GM19328 (cell line): ENCODE measurements around the gene CTDSPL.
"Not testable (repeated sequence)": the region's sequence is repeated elsewhere in the genome, so short reads cannot be mapped to it uniquely, and the experiment has no call there.

ENCODE experiments used
- ATAC-seq: cut with Tn5 transposase; IDR thresholded peaks from one replicate; pipeline ENCODE4 v1.9.1; 2021; ENCODE audit warnings: mild to moderate bottlenecking, moderate library complexity; ENCODE audit not compliant: unreplicated experiment

The CTDSPL gene

DNA sequence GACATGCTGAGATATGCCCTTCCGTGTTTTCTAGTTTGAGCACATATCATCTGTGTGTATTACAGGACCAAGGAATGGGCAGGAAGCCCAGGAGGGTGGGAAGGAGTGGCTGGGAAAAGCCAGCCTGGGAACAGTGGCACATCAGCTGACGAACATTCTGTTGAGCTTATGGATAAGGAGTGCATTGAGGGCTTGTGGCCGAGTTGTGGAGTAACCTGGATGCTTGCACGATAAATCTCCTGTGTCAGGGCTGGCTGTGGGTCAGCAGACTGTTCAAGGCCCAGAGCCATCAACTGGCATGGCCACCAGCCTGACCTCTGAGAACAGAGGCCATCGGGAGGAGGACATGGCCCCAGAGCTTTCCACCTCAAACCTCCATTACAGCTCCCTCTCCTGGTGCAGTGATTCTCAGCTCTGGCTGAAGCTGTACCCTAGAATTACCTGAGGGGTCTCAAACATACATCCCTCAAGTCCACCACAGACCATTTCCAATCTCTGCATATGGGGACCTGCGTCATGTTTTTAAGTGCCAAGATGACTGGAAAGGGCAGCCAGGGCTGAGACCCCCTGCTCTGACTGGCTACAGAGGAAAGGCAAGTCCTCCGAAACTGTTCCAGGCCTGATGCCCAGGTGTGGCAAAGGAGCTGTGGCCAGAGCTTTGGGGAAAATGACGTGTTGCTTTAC lies 124.1 kb downstream of the CTDSPL start:
- ATAC-seq = no peak

DNA sequence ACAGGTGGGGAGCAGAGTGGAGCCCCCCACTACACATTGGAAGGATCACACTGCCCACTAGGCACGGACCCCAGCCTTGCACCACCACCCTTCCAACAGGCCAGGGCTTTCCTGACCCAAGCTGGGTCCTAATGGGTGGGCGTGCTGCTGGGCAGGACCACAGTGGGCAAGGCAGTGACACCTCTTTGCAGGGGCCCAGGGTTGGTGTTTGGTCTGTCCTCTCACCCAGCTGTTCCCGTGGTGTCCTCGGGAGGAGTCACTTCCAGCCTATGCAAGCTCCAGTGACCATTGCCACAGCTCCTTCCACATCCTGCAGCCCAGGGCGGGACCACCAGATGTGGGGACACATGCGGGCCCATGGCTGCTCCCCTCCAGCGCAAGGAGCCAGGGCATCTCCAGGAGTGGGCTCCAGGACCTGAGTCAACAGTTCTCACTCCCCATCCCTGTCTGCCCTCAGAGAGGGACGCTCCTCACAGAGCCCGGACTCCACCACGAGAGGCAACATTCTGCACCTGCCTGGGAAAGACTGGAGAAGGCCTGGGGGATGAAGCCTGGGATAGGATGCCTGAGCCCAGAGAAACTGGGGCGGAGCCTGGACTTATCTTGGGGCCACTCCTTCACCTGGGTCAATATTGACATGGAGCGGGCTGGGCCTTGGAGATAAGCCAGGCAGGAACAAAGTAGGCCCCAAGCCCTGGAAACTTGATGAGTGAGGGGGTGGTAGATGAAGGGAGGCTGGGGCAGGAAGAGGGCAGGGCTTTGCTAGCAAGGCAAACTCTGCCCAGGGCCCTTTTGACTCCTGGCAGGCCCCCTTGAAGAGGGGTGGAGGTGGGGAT lies 125.0 kb downstream of the CTDSPL start:
- no peak for ATAC-seq

DNA sequence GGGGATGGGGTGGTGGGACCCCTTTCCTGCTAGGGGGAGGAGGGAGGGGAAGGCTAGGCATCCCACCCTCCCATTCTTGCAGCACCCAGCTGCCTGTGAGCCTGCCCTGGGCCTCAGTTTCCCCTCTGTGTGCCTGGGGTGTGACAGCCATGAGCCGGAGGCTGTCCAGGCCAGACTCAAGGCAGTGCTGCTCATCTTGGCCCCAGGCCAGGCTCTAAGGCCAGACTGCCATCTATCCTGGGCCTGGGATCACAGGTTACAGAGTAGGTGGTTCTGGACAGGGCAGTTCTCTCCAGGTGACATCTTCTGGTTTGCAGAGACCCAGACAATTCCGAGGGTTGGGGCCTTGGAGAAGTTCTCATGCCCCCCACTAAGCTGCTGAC lies 125.6 kb downstream of the CTDSPL start:
- no peak for ATAC-seq

DNA sequence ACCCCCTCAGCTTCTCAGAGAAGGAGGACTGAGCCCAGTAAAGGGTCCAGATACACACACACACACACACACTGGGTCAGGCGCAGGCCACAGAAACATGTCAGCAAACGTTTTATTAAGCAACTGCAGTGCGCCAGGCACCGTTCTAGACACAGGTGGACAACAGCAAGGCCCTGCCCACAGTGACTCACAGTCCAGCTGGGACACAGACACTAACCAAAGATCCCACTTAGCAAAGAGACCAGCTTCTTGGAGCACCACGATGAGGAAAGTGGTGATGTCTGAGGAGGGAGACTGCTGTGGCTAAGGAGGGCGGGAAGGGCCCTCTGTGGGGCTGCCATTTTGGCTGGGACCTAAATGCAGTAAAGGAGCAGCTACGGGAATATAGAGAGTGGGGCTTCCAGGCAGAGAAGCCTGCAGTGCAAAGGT lies 126.1 kb downstream of the CTDSPL start:
- ATAC-seq = no peak

DNA sequence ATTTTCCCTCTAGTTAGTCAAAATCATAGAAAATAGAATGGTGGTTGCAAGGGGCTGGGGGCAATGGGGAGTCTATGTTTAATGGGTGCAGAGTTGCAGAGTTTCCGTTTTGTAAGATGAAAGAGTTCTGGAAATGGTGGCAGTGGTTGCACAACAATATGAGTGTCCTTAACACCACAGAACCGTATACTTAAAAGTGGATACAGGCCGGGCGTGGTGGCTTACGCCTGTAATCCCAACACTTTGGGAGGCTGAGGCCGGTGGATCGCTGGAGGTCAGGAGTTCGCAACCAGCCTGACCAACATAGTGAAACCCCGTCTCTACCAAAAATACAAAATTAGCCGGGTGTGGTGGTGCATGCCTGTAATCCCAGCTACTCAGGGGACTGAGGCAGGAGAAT lies 126.7 kb downstream of the CTDSPL start:
- not testable (repeated sequence) for ATAC-seq

DNA sequence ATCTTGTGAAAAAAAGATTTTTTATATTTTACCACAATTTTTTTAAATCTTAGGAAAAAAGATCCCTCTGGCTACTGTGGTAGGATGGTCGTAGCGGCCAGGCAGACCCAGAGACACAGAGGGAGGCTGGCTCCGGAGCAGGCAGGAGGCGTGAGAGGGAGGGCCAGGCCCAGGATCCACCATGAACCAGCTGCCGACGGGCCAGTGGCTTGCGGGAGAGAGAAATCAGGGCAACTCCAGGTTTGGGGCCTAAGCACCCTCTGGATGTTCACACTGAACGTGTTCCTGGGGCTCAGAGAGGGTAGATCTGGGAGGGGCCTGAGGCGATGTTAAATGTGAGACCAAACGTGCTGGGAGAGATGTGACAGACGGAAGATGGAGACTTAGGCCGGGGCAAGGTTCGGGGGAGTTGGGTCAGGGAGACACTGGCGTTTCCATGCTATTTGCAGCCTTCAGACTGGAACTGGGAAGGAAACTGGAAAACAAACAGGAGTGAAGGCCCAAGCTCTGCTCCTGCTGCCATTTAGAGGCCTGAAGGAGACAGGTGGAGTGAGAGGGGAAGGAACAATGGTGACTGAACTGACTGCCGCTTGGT lies 127.3 kb downstream of the CTDSPL start:
- no peak for ATAC-seq

DNA sequence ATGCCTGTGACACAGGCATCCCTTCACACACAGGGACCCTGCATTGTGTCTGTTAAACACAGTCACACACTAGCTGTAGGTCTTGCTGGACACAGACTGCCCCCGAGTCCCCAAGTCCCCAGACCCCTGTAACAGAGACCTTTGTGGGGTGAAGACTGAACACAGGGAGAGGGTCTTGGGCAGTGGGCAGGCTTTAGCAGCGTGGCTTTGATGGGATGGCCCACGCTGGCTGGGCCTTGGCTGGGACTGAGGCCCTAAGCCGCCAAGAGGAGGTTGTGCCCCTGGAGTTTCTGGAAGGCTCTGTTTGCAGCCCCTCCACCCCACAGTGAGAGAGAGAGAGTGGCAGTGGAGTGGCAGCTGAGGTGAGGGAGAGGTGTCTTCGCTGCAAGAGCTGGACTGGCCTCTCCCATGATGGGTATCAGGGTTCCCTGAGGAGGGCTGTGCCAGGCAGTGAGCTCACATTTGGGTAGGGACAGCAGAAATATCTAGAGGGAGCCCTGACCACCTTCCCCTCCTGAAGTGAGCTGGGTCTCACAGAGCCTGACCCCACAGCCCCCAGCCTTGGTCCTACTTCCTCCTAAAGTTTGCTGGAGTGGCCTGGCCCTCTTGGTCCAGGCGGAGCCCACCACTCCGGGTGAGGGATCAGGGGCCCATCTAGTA lies 128.3 kb downstream of the CTDSPL start:
- ATAC-seq = no peak

DNA sequence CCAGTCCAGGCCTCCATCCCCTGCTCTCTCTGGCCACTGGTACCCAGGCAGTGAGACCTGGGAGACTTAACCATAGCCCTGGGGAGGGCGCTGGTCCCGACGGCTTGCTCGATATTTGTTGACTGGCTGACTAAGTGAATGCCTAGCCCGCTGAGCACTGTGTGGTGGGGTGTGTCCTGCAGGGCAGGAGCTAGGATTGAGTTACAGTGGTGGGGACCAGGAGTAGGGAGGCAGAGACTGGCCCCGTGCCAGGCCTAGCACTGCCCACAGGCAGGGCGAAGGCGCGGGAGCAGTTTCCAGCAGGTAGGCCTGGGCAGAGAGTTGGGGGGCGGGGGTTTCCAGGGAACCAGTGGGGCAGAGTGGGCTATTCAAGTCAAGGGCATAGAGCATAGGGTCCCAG lies 128.8 kb downstream of the CTDSPL start, which contains the start of gene VILL:
Gene VILL (plus strand): TSS at position 260 of the 400 bp plus-strand sequence. CDS start 2,887 bp downstream, outside the sequence.
- no peak for ATAC-seq

DNA sequence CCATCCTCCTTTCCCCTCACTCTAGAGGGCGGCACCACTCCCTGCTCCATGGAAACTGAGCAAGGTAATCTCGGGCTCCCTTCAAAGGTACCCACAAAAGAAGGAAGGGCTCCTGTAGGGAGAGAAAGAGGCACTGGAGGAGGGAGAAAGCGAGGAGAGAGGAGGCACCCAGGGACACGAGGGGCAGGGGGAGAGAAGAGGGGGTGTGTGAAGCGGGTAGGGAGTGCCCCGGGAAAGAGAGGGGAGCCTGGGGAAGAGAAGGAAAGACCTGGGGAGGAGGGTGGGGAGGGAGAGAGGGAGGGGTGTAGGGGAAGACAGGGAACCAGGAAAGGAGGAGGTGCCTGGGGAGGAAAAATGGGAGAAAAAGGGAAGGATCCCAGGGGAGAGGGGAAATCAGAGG lies 129.4 kb downstream of the CTDSPL start:
- no peak for ATAC-seq

DNA sequence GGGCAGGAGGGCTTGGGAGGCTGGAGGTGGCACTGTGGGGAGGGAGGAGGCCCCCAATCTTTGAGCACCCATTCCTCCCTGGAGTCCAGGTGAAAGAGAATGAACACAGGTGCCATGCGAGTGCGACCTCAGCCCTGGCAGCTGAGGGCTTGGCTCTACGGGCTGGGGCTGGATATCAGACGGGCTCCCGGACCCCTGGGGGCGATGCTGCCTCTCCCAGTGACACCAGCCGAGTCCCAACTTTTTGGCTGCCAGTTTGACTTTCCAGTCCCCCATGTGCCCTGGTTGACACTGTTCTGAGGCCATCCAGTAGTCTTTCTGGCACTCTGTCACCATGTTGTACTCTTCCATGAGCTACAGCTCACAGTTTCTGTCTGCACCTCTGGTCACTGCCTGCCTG lies 130.1 kb downstream of the CTDSPL start:
- ATAC-seq = no peak

DNA sequence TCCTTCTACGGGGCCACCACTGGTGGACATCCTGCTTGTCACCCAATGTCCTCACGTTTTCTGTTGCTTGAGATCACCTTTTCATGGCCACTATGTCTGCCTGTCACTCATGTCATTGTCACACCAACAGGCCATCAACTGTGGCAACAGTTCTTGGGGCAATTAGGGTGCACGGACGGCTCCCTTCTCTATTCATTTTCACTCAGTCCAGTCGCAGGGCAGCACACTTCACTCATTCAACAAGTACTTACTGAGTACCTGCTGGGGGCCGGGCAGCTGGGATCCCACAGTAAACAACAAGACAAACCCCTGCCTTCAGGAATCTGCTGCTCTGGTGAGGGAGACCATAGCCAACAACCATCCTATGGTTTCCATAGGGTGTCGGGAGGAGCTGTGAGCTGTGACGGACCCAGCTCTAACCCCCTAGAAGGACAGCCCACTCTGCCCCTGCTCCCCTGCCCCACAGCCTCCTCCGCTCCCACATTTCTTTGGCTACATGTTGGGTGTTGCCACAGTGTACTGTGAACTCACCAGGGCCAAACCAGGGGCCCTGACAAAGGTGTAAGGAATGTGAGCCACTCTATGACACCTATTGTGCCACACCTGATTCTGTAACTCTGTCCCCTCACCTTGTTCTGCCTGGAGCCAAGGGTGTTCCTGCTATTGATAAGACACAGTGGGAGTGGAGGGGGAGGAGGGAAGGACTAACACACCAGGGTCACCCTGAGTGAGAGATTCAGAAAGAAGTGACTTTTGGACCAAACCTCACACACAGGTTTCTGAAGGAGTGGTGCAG lies 130.8 kb downstream of the CTDSPL start:
- no peak for ATAC-seq

DNA sequence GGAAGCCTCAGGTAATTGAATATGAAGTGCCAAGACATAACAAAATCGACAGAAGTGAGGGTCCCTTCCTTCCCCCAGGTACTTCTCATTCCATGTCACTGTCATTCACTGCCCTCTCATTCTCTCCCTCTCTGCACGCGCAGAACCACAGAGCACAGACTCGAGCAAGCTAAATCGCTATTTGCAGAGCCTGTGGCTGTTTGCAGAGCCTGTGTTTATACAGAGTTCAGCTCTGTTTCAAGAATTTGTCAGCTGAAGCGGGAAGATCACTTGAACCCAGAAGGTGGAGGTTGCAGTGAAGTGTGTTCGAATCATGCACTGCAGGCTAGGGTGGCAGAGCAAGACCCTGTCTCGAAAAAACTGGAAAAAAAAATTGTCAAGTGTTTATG lies 131.4 kb downstream of the CTDSPL start:
- no peak for ATAC-seq

DNA sequence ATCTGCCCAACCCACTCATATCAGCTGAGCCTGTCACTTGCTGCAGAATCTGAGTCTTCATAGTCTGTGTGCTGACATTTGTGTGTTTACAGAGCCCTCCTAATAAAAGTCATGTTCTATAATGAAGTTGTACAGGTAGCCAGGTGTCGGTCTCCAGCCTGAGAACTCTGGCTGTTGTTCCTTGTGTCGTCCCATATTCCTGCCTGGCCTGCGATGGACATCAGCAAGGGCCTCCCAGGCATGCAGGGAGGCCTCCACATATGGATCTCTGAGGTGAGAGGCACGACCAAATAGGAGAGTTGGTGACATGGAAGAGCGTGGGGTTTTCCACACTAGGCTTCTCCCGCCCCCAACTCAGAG lies 131.8 kb downstream of the CTDSPL start:
- no peak for ATAC-seq

DNA sequence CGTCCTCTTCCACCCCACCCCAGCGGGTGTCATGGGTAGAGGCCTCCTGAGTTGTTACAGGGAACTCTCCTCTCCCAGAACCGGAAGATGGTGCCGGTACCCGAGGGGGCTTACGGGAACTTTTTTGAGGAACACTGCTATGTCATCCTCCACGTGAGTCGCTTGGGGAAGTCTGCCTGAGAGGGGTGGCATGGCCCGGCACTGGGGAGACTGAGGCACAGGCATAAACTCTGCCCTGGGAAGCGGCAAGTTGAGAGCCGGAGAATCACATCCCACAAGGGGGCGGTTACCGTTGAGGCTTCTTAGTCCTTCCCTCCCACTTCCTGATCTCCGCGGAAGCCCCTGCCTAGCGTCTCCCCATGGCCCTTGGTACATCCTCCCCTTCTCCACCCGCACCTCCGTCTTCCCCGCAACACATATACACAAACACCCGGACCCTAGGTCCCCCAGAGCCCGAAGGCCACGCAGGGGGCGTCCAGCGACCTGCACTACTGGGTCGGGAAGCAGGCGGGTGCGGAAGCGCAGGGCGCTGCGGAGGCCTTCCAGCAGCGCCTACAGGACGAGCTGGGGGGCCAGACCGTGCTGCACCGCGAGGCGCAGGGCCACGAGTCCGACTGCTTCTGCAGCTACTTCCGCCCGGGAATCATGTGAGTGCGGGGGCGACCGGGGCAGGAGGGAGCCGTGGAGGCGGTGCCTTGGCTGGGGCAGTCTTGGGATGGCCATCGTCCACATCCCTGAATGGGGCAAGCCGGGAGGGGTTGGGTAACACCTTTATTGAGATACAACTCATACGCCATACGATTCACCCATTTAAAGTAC lies 132.3 kb downstream of the CTDSPL start:
- peak; percentile 53 for ATAC-seq

DNA sequence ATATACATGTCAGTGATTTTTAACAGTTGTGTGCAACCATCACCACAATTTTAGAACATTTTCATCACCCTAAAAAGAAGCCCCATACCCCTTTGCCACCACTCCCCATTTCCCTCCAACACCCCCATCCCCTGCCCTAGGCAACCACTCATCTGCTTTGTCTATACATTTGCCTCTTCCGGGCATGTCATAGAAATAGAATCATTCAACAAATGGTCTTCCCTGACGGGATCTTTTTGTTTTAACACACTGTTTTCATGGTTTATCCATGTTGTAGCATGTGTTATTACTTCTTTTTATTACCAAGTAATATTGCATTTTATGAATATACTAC lies 132.9 kb downstream of the CTDSPL start:
- no peak for ATAC-seq

DNA sequence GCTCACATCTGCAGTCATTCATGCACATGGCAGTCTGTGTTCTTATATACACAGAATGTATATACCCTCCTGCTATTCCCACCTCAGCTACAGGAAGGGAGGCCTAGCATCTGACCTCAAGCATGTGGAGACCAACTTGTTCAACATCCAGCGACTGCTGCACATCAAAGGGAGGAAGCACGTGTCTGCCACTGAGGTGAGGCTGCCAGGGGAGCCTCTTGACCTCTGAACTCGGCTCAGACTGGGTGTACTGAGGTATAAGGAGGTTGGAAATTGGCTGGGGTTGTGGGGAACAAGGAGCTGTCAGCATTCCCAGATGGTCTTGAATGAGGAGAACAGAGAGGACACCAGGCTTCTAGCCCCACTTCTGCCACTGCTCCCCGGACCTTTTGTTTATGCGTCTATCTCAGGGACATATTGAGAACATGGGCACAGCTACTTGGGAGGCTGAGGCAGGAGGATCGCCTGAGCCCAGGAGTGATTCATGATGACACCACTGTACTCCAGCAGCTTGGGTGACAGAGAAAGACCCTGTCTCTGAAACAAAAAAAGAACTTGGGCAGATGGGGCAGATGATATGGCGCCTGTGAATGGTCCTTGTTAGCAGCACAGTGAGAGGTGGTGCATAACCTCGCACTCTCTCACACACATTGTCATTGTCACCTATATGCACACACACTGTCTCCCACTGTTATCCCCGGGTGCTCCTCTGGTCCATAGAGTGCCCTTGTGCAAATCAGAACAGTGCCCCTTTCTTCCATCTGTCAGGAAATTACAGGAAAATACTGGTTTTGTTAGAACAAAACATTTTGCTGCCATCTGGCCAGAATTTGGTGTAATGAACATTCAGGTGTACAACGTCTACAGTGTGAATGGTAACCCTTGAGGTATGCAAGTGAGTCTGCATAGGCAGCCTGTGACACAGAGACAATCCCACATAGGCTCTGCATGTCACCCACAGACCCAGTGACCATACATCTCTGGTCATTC lies 134.3 kb downstream of the CTDSPL start:
- ATAC-seq = no peak

DNA sequence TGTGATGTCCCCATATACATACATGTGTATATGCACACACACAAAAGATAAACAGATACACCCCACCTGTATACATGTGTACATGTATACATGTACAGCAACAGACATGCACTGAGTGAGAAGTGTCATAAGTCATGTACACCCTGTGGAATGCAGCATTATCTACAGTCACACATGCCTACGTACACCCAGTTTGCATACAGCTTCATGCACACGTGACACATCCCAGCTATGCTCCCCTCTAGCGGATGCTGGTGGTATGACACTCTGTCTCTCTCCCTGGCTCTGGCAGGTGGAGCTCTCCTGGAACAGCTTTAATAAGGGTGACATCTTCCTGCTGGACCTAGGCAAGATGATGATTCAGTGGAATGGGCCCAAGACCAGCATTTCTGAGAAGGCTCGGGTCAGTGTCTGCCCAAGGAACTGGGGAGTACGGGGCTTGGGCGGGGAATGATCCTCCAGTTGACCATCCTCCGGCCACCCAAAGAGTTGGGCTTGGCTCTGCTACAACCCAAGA lies 135.2 kb downstream of the CTDSPL start:
- peak; percentile 42 for ATAC-seq

DNA sequence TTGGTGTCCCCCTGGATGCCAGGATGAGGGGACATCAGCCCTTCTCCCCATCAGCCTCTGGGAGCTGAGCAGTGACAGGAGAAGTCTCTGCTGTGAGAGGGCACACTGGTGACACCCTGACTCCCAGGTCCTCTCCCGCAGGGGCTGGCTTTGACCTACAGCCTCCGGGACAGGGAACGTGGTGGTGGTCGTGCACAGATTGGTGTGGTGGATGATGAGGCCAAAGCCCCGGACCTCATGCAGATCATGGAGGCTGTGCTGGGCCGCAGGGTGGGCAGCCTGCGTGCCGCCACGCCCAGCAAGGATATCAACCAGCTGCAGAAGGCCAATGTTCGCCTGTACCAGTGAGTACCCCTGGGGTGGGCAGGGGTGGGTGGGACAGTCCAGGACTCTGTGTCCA lies 135.7 kb downstream of the CTDSPL start:
- no peak for ATAC-seq
